ENCODE data around the gene CDHR2. TPM values are rescaled to one million over a fixed set of nuclear protein-coding genes. Genes with fewer than 3 reads are reported as not detected.

Gene CDHR2
- polyA plus RNA-seq, 1 experiment = not detected

DNA sequence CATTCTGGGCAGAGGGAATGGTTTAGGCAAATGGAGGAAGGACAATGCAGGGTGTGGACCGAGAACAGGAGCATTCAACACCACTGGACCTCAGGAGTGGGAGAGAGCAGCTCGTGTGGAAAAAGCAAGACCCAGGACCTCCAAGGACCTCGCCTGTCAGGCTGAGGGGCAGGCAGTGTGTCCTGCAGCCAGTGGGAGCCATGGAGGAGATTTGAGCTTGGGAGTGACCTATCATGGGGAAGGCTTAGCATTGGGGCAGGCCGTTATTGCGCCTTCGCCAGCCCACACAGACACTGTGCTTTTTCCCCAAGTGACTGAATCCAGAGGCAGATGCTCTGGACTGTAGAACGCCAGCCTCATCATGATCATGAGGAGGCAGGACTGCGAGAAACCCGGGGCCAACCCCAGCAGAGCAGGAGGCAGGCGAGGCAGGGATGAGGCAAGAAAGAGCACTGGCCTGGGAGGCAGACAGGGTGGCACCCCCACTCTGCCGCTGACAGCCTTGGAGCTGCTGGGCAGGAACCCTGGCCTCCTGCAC is 3.3 kb downstream of the CDHR2 start:
- CTCF ChIA-PET = interaction anchor here (0.8 kb wide), 1 partner anchor 21 kb away, joined by 3 read pairs; no protein-coding TSS in a partner anchor
- no peak overlapping the region for H3K4me3 ChIP-seq (ENCODE audit: low read depth, low read length)
- TF ChIP-seq CTCF (IDR thresholded peaks at IDR 0.05; ENCODE audit: insufficient read depth, low read depth, low read length) = no peak
- H3K27me3 ChIP-seq (ENCODE audit: control insufficient read depth, insufficient read depth, low read length) = no peaks in the 10 kb centered on the region; the same call in 1 of the 2 replicates
- POLR2A ChIA-PET = no interaction called here
- no peak for DNase-seq (ENCODE audit: low read depth)
- H3K36me3 ChIP-seq (ENCODE audit: control insufficient read depth, insufficient read depth, low read length) = no peaks in the 10 kb centered on the region

- Histone ChIP-seq H3K36me3 (ENCODE audit: control insufficient read depth, insufficient read depth, low read length) (no peaks in the 10 kb centered on the region), H3K4me3 (ENCODE audit: low read depth, low read length) (no peak overlapping the region), H3K27me3 (ENCODE audit: control insufficient read depth, insufficient read depth, low read length) (no peaks in the 10 kb centered on the region; the same call in 1 of the 2 replicates)
- no peak for TF ChIP-seq CTCF (IDR thresholded peaks at IDR 0.05; ENCODE audit: insufficient read depth, low read depth, low read length)
- ChIA-PET POLR2A (no interaction called here), CTCF (interaction anchor here (1.5 to 2.1 kb wide), 2 partner anchors 18 to 20 kb away, joined by 3 to 8 read pairs; no protein-coding TSS in a partner anchor)
- DNase-seq (ENCODE audit: low read depth) = no peak
Measured at GRCh38 chr5:176553260-176554085, 4.3 kb downstream of the CDHR2 start.

- DNase-seq (ENCODE audit: low read depth) = no peak
- Histone ChIP-seq H3K27me3 (ENCODE audit: control insufficient read depth, insufficient read depth, low read length) (peaks cover 3% of the 10 kb centered on the region), H3K36me3 (ENCODE audit: control insufficient read depth, insufficient read depth, low read length) (no peaks in the 10 kb centered on the region), H3K4me3 (ENCODE audit: low read depth, low read length) (no peak overlapping the region)
- no peak for TF ChIP-seq CTCF (IDR thresholded peaks at IDR 0.05; ENCODE audit: insufficient read depth, low read depth, low read length)
- ChIA-PET CTCF (interaction anchor here (1.5 kb wide), 1 partner anchor 14 kb away, joined by 4 read pairs; no protein-coding TSS in a partner anchor), POLR2A (no interaction called here)
Measured at GRCh38 chr5:176557846-176558245, 8.7 kb downstream of the CDHR2 start.

DNA sequence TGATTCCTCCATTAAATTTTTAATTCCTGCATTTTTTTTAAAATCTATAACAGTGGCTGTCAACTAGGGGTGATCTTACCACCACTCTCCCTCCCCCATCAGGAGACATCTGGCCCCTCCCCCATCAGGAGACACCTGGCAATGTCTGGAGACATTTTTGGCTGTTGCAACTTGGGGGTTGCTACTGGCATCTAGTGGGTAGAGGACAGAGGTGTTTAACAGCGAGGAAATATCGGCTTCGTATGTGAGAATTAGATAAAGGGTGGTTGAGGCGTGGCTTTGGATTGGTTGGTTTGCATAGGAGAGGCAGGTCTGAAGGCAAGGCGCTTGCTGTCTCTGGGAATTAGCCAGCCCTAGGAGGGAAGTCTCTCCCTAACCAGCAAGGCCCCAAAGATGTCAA is 10.5 kb downstream of the CDHR2 start:
- no peaks in the 10 kb centered on the region for H3K36me3 ChIP-seq (ENCODE audit: control insufficient read depth, insufficient read depth, low read length)
- no peak for TF ChIP-seq CTCF (IDR thresholded peaks at IDR 0.05; ENCODE audit: insufficient read depth, low read depth, low read length)
- CTCF ChIA-PET = interaction anchor here (1.1 kb wide), 1 partner anchor 14 kb away, joined by 5 read pairs; no protein-coding TSS in a partner anchor

DNA sequence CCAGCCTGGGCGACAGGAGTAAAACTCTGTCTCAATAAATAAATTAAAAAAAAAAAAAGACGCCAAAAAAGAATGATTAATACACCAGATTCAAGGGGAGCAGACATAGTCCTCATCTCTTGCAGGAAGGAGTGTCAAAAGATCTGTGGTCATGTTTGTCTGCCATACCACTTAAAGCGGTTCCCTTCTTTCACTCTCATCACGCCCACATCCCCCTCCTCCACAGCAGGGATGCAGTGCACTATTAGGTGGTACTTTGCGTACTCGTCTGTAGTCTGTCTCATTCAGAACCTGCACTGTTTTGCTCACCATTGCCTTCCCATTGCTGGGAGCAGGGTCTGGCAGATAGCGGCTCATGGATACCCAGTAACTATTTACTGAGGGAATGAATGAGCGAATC is 11.2 kb downstream of the CDHR2 start:
- CTCF ChIA-PET = interaction anchor here (0.9 kb wide), 1 partner anchor 13 kb away, joined by 3 read pairs; no protein-coding TSS in a partner anchor
- H3K36me3 ChIP-seq (ENCODE audit: control insufficient read depth, insufficient read depth, low read length) = no peaks in the 10 kb centered on the region
- no peak overlapping the region for H3K4me3 ChIP-seq (ENCODE audit: low read depth, low read length)
- POLR2A ChIA-PET = no interaction called here
- peaks cover 3% of the 10 kb centered on the region; the same call in 1 of the 2 replicates for H3K27me3 ChIP-seq (ENCODE audit: control insufficient read depth, insufficient read depth, low read length)
- TF ChIP-seq CTCF (IDR thresholded peaks at IDR 0.05; ENCODE audit: insufficient read depth, low read depth, low read length) = no peak
- no peak for DNase-seq (ENCODE audit: low read depth)

More for the DNA sequence above, 10.5 kb downstream of the CDHR2 start:
- Histone ChIP-seq H3K27me3 (ENCODE audit: control insufficient read depth, insufficient read depth, low read length) (peaks cover 3% of the 10 kb centered on the region; the same call in 1 of the 2 replicates), H3K4me3 (ENCODE audit: low read depth, low read length) (no peak overlapping the region)
- POLR2A ChIA-PET = no interaction called here
- DNase-seq (ENCODE audit: low read depth) = no peak

Data from BJ (cell line).